Measurements from ENCODE around the gene TMEM163.
"Not testable (repeated sequence)": the region's sequence is repeated elsewhere in the genome, so short reads cannot be mapped to it uniquely, and the experiment has no call there.

The TMEM163 gene

GRCh38 chr2:134476982-134477381, 241.8 kb downstream of the TMEM163 start:
- not testable (repeated sequence) for H3K27me3 ChIP-seq (ENCODE audit: control insufficient read depth in 1 of 2, insufficient read depth in 1 of 2, low read length in 2 of 2); H3K14ac ChIP-seq (ENCODE audit: low read length in 2 of 2); H2BK120ac ChIP-seq (ENCODE audit: low read depth, low read length); H2BK5ac ChIP-seq (ENCODE audit: low read depth, low read length, poor library complexity, severe bottlenecking); H3K4me1 ChIP-seq (ENCODE audit: control insufficient read depth, insufficient read depth, low read depth, low read length); H3K18ac ChIP-seq (ENCODE audit: low read depth in 1 of 2, low read length in 2 of 2); H3K79me1 ChIP-seq (replicated peaks; ENCODE audit: low read length, poor library complexity, severe bottlenecking); H3K9ac ChIP-seq (ENCODE audit: low read length); H3K4me2 ChIP-seq (ENCODE audit: low read length, poor library complexity, severe bottlenecking); H2BK12ac ChIP-seq (ENCODE audit: low read length in 2 of 2); DNase-seq; H4K8ac ChIP-seq (ENCODE audit: low read length); H3K23ac ChIP-seq (ENCODE audit: low read length in 2 of 2); H3K36me3 ChIP-seq (ENCODE audit: control insufficient read depth in 1 of 2, insufficient read depth in 2 of 2, low read depth in 1 of 2, low read length in 2 of 2); H2AK5ac ChIP-seq (ENCODE audit: low read length, severe bottlenecking); H2BK15ac ChIP-seq (ENCODE audit: low read depth, poor library complexity, severe bottlenecking); H3K4ac ChIP-seq (ENCODE audit: low read depth in 1 of 2, low read length in 2 of 2); H2AFZ ChIP-seq (ENCODE audit: low read depth, low read length); H3K4me3 ChIP-seq (ENCODE audit: insufficient read depth in 1 of 2, low read depth in 1 of 2, low read length in 2 of 2); H4K91ac ChIP-seq (ENCODE audit: low read length); H3K9me3 ChIP-seq (ENCODE audit: control insufficient read depth, low read length); H3K27ac ChIP-seq (ENCODE audit: low read length, poor library complexity, severe bottlenecking)
- WGBS = 80% methylated on average over 8 of the region's 8 CpGs

GRCh38 chr2:134470561-134471168, 248.1 kb downstream of the TMEM163 start:
- H2BK12ac ChIP-seq (ENCODE audit: low read length in 2 of 2) = no peak overlapping the region
- peaks cover 0 to 5% of the 10 kb centered on the region in 2 experiments for H3K27me3 ChIP-seq (ENCODE audit: control insufficient read depth in 1 of 2, insufficient read depth in 1 of 2, low read length in 2 of 2)
- no peak overlapping the region for H4K91ac ChIP-seq (ENCODE audit: low read length)
- no peak overlapping the region for H3K9ac ChIP-seq (ENCODE audit: low read length)
- no peak overlapping the region for H4K8ac ChIP-seq (ENCODE audit: low read length)
- no peak overlapping the region for H2BK5ac ChIP-seq (ENCODE audit: low read depth, low read length, poor library complexity, severe bottlenecking)
- no peak for DNase-seq
- no peak overlapping the region for H2AFZ ChIP-seq (ENCODE audit: low read depth, low read length)
- peaks cover 2% of the 10 kb centered on the region for H3K4me1 ChIP-seq (ENCODE audit: control insufficient read depth, insufficient read depth, low read depth, low read length)
- peaks cover 17% of the 10 kb centered on the region for H3K79me1 ChIP-seq (replicated peaks; ENCODE audit: low read length, poor library complexity, severe bottlenecking)
- no peak overlapping the region for H3K4me3 ChIP-seq (ENCODE audit: insufficient read depth in 1 of 2, low read depth in 1 of 2, low read length in 2 of 2)
- no peak overlapping the region for H3K23ac ChIP-seq (ENCODE audit: low read length in 2 of 2)
- WGBS = 94% methylated on average over 8 of the region's 8 CpGs
- no peak overlapping the region for H3K18ac ChIP-seq (ENCODE audit: low read depth in 1 of 2, low read length in 2 of 2)
- no peak overlapping the region for H3K27ac ChIP-seq (ENCODE audit: low read length, poor library complexity, severe bottlenecking)
- no peak overlapping the region for H3K4ac ChIP-seq (ENCODE audit: low read depth in 1 of 2, low read length in 2 of 2)
- peaks cover 0 to 18% of the 10 kb centered on the region in 2 experiments for H3K36me3 ChIP-seq (ENCODE audit: control insufficient read depth in 1 of 2, insufficient read depth in 2 of 2, low read depth in 1 of 2, low read length in 2 of 2)
- no peak overlapping the region for H2BK120ac ChIP-seq (ENCODE audit: low read depth, low read length)
- no peak overlapping the region for H2BK15ac ChIP-seq (ENCODE audit: low read depth, poor library complexity, severe bottlenecking)
- H3K14ac ChIP-seq (ENCODE audit: low read length in 2 of 2) = no peak overlapping the region
- peaks cover 8% of the 10 kb centered on the region for H3K9me3 ChIP-seq (ENCODE audit: control insufficient read depth, low read length)
- no peak overlapping the region for H2AK5ac ChIP-seq (ENCODE audit: low read length, severe bottlenecking)
- H3K4me2 ChIP-seq (ENCODE audit: low read length, poor library complexity, severe bottlenecking) = no peak overlapping the region

- peaks cover 0 to 5% of the 10 kb centered on the region in 2 experiments for H3K27me3 ChIP-seq (ENCODE audit: control insufficient read depth in 1 of 2, insufficient read depth in 1 of 2, low read length in 2 of 2)
- WGBS = 89% methylated on average over 25 of the region's 25 CpGs
These were observed 249.2 kb downstream of the TMEM163 start for GRCh38 chr2:134469516-134470115.

DNA sequence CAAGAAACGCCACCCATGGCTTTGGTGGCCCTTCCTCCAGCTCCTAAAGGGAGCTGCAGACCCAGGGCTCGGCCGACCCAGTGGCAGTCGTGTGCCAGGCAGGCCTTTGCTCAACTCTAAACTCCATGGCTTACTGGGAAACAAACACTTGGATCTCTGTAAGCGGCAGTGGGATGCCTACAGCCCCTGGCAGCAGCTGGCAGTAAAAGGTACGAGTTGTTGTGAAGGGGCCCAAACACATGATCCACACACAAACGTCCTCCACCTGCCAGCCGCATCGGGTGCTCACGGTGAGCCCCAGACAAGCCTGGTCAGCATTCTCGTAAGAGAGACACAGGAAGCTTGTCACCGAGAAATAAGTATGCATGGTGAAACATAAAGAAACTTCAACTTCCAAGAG, 250.0 kb downstream of the TMEM163 start:
- no peak overlapping the region for H2AK5ac ChIP-seq (ENCODE audit: low read length, severe bottlenecking)
- H3K4ac ChIP-seq (ENCODE audit: low read depth in 1 of 2, low read length in 2 of 2) = no peak overlapping the region
- H3K79me1 ChIP-seq (replicated peaks; ENCODE audit: low read length, poor library complexity, severe bottlenecking) = peaks cover 18% of the 10 kb centered on the region
- H2BK120ac ChIP-seq (ENCODE audit: low read depth, low read length) = no peak overlapping the region
- no peak for DNase-seq
- no peak overlapping the region for H4K91ac ChIP-seq (ENCODE audit: low read length)
- peaks cover 0 to 28% of the 10 kb centered on the region in 2 experiments for H3K36me3 ChIP-seq (ENCODE audit: control insufficient read depth in 1 of 2, insufficient read depth in 2 of 2, low read depth in 1 of 2, low read length in 2 of 2)
- H2BK12ac ChIP-seq (ENCODE audit: low read length in 2 of 2) = no peak overlapping the region
- peaks cover 8% of the 10 kb centered on the region for H3K9me3 ChIP-seq (ENCODE audit: control insufficient read depth, low read length)
- no peak overlapping the region for H3K4me3 ChIP-seq (ENCODE audit: insufficient read depth in 1 of 2, low read depth in 1 of 2, low read length in 2 of 2)
- H2BK5ac ChIP-seq (ENCODE audit: low read depth, low read length, poor library complexity, severe bottlenecking) = no peak overlapping the region
- no peak overlapping the region for H4K8ac ChIP-seq (ENCODE audit: low read length)
- no peak overlapping the region for H2AFZ ChIP-seq (ENCODE audit: low read depth, low read length)
- H3K18ac ChIP-seq (ENCODE audit: low read depth in 1 of 2, low read length in 2 of 2) = no peak overlapping the region
- WGBS = 93% methylated on average over 12 of the region's 12 CpGs
- H3K4me1 ChIP-seq (ENCODE audit: control insufficient read depth, insufficient read depth, low read depth, low read length) = peaks cover 4% of the 10 kb centered on the region
- H3K23ac ChIP-seq (ENCODE audit: low read length in 2 of 2) = no peak overlapping the region
- H3K27ac ChIP-seq (ENCODE audit: low read length, poor library complexity, severe bottlenecking) = no peak overlapping the region
- H3K27me3 ChIP-seq (ENCODE audit: control insufficient read depth in 1 of 2, insufficient read depth in 1 of 2, low read length in 2 of 2) = peaks cover 0 to 5% of the 10 kb centered on the region in 2 experiments
- H2BK15ac ChIP-seq (ENCODE audit: low read depth, poor library complexity, severe bottlenecking) = no peak overlapping the region
- H3K9ac ChIP-seq (ENCODE audit: low read length) = no peak overlapping the region
- H3K4me2 ChIP-seq (ENCODE audit: low read length, poor library complexity, severe bottlenecking) = no peak overlapping the region
- H3K14ac ChIP-seq (ENCODE audit: low read length in 2 of 2) = no peak overlapping the region

More at GRCh38 chr2:134469516-134470115, 249.2 kb downstream of the TMEM163 start:
- peaks cover 8% of the 10 kb centered on the region for H3K9me3 ChIP-seq (ENCODE audit: control insufficient read depth, low read length)
- no peak overlapping the region for H3K14ac ChIP-seq (ENCODE audit: low read length in 2 of 2)
- H2BK15ac ChIP-seq (ENCODE audit: low read depth, poor library complexity, severe bottlenecking) = no peak overlapping the region
- H3K4me3 ChIP-seq (ENCODE audit: insufficient read depth in 1 of 2, low read depth in 1 of 2, low read length in 2 of 2) = no peak overlapping the region
- H2AK5ac ChIP-seq (ENCODE audit: low read length, severe bottlenecking) = no peak overlapping the region
- H3K79me1 ChIP-seq (replicated peaks; ENCODE audit: low read length, poor library complexity, severe bottlenecking) = peaks cover 17% of the 10 kb centered on the region
- H2AFZ ChIP-seq (ENCODE audit: low read depth, low read length) = no peak overlapping the region
- no peak overlapping the region for H3K9ac ChIP-seq (ENCODE audit: low read length)
- H4K91ac ChIP-seq (ENCODE audit: low read length) = no peak overlapping the region
- no peak overlapping the region for H2BK120ac ChIP-seq (ENCODE audit: low read depth, low read length)
- H2BK12ac ChIP-seq (ENCODE audit: low read length in 2 of 2) = no peak overlapping the region
- no peak for DNase-seq
- no peak overlapping the region for H4K8ac ChIP-seq (ENCODE audit: low read length)
- H3K27ac ChIP-seq (ENCODE audit: low read length, poor library complexity, severe bottlenecking) = no peak overlapping the region
- H3K18ac ChIP-seq (ENCODE audit: low read depth in 1 of 2, low read length in 2 of 2) = no peak overlapping the region
- no peak overlapping the region for H3K4ac ChIP-seq (ENCODE audit: low read depth in 1 of 2, low read length in 2 of 2)
- no peak overlapping the region for H3K4me2 ChIP-seq (ENCODE audit: low read length, poor library complexity, severe bottlenecking)
- H3K36me3 ChIP-seq (ENCODE audit: control insufficient read depth in 1 of 2, insufficient read depth in 2 of 2, low read depth in 1 of 2, low read length in 2 of 2) = peaks cover 0 to 20% of the 10 kb centered on the region in 2 experiments
- no peak overlapping the region for H3K23ac ChIP-seq (ENCODE audit: low read length in 2 of 2)
- peaks cover 2% of the 10 kb centered on the region for H3K4me1 ChIP-seq (ENCODE audit: control insufficient read depth, insufficient read depth, low read depth, low read length)
- H2BK5ac ChIP-seq (ENCODE audit: low read depth, low read length, poor library complexity, severe bottlenecking) = no peak overlapping the region

Measured in mesenchymal stem cell (in vitro differentiated cells and primary cell).